CD14-positive monocyte (primary cell): ENCODE data around the gene ZNF831. TPM values are rescaled to one million over a fixed set of nuclear protein-coding genes. Genes with fewer than 3 reads are reported as not detected.

Experiments
- DNase-seq, 3 donors: peaks; one replicate each; pipeline ENCODE4 v3.0.0-alpha.2; 2011 to 2022
- H2AFZ ChIP-seq: 2 replicates; pipeline ENCODE4 v1.6.0; 2012; ENCODE audit warnings: mild to moderate bottlenecking, low read depth, low read length, inconsistent platforms; ENCODE audit not compliant: insufficient read depth, poor library complexity, severe bottlenecking
- H3K27ac ChIP-seq, 2 donors: 1 replicate in 1 of 2; 2 replicates in 1 of 2; pipeline ENCODE4 v1.5.1; 2012 to 2013; ENCODE audit warnings: low read length in 2 of 2, control low read depth in 1 of 2, inconsistent platforms in 1 of 2, low read depth in 1 of 2, mild to moderate bottlenecking in 1 of 2
- H3K27me3 ChIP-seq, 2 donors: one replicate each; pipeline versions ENCODE4 v1.6.0 to v1.6.1; 2011 to 2013; ENCODE audit warnings: low read length in 2 of 2; ENCODE audit not compliant: control insufficient read depth in 2 of 2, insufficient read depth in 2 of 2
- H3K36me3 ChIP-seq, 2 donors: replicated peaks in 1 of 2; 1 replicate in 1 of 2; 2 replicates in 1 of 2; pipeline versions ENCODE4 v1.5.1 to v1.6.1; 2012 to 2013; ENCODE audit warnings: low read length in 2 of 2, control low read depth in 1 of 2, inconsistent platforms in 1 of 2, mild to moderate bottlenecking in 1 of 2; ENCODE audit not compliant: insufficient read depth in 2 of 2, control insufficient read depth in 1 of 2
- H3K4me1 ChIP-seq, 2 donors: 1 replicate in 1 of 2; 2 replicates in 1 of 2; pipeline versions ENCODE4 v1.5.1 to v1.6.1; 2012 to 2013; ENCODE audit warnings: low read length in 2 of 2, control low read depth in 1 of 2, inconsistent platforms in 1 of 2, mild to moderate bottlenecking in 1 of 2, moderate library complexity in 1 of 2; ENCODE audit not compliant: insufficient read depth in 2 of 2, control insufficient read depth in 1 of 2
- H3K4me2 ChIP-seq: replicated peaks from 2 replicates; pipeline ENCODE3; 2012; ENCODE audit warnings: low read length, moderate library complexity, mild to moderate bottlenecking; ENCODE audit not compliant: poor library complexity, severe bottlenecking; ENCODE audit errors: extremely low read depth
- H3K4me3 ChIP-seq, 3 experiments: fragments of 200-600 bp in 1 of 3; sonication (generic) in 1 of 3; replicated peaks in 1 of 3; 1 replicate in 2 of 3; 2 replicates in 1 of 3; pipeline ENCODE4 v1.5.1; 2011 to 2013; ENCODE audit warnings: low read length in 3 of 3, mild to moderate bottlenecking in 3 of 3, control low read depth in 2 of 3, low read depth in 2 of 3, inconsistent platforms in 1 of 3, moderate library complexity in 1 of 3
- H3K79me2 ChIP-seq: 2 replicates; pipeline ENCODE4 v1.6.0; 2012; ENCODE audit warnings: mild to moderate bottlenecking, control low read depth, inconsistent platforms, low read length, moderate library complexity; ENCODE audit not compliant: insufficient read depth
- H3K9ac ChIP-seq: 2 replicates; pipeline ENCODE4 v1.6.0; 2017; ENCODE audit warnings: low read length, mild to moderate bottlenecking; ENCODE audit not compliant: insufficient read depth, poor library complexity, severe bottlenecking
- H3K9me3 ChIP-seq, 2 donors: replicated peaks in 1 of 2; 1 replicate in 1 of 2; 2 replicates in 1 of 2; pipeline versions ENCODE4 v1.5.1 to v1.6.1; 2012 to 2013; ENCODE audit warnings: low read length in 2 of 2, control low read depth in 1 of 2; ENCODE audit not compliant: control insufficient read depth in 1 of 2, insufficient read depth in 1 of 2
- H4K20me1 ChIP-seq: 2 replicates; pipeline ENCODE4 v1.6.0; 2012; ENCODE audit warnings: mild to moderate bottlenecking, low read length, control low read depth, moderate library complexity; ENCODE audit not compliant: insufficient read depth
- H3K27ac Mint-ChIP-seq, 7 donors: one replicate each; pipeline ENCODE4 v1.8.0; 2020; ENCODE audit warnings: mild to moderate bottlenecking in 7 of 7, mixed read lengths in 7 of 7, moderate library complexity in 6 of 7, inconsistent platforms in 2 of 7
- H3K27me3 Mint-ChIP-seq, 3 donors: one replicate each; pipeline ENCODE4 v1.8.0; 2021 to 2022; ENCODE audit warnings: low read depth in 3 of 3, mild to moderate bottlenecking in 3 of 3, mixed read lengths in 3 of 3, moderate library complexity in 3 of 3, inconsistent platforms in 1 of 3
- H3K36me3 Mint-ChIP-seq, 2 donors: one replicate each; pipeline ENCODE4 v1.8.0; 2020; ENCODE audit warnings: mixed read lengths in 2 of 2, inconsistent platforms in 1 of 2, mild to moderate bottlenecking in 1 of 2
- H3K4me1 Mint-ChIP-seq: one replicate; pipeline ENCODE4 v1.8.0; 2020; ENCODE audit warnings: mild to moderate bottlenecking, mixed read lengths
- H3K4me3 Mint-ChIP-seq, 2 donors: one replicate each; pipeline ENCODE4 v1.8.0; 2020; ENCODE audit warnings: mild to moderate bottlenecking in 2 of 2, mixed read lengths in 2 of 2, moderate library complexity in 1 of 2
- H3K9me3 Mint-ChIP-seq, 7 donors: one replicate each; pipeline ENCODE4 v1.8.0; 2020 to 2022; ENCODE audit warnings: mixed read lengths in 7 of 7, mild to moderate bottlenecking in 6 of 7, moderate library complexity in 6 of 7, inconsistent platforms in 2 of 7
- whole genome bisulfite sequencing: methylation state at CpG from one replicate; pipeline ENCODE4 v1.1.5; 2013; ENCODE audit warnings: missing lambda C conversion rate; ENCODE audit not compliant: insufficient coverage; 5-methylcytosine and 5-hydroxymethylcytosine counted together
- intact Hi-C, 2 donors: fragments of 100-400 bp; cut with micrococcal nuclease; formaldehyde crosslinking; loops; one replicate each; pipeline versions ENCODE4 v1.15.0 to v1.15.1; 2023
- polyA plus RNA-seq, 3 donors: library from polyadenylated mRNA; depleted of rRNA in 1 of 3; unstranded in 2 of 3; stranded (reverse) in 1 of 3; fragments of 300-500 nt in 2 of 3; fragments of >200 nt in 1 of 3; fragmentation: Illumina TruSeq in 2 of 3; gene quantifications; 1 replicate in 2 of 3; 2 replicates in 1 of 3; pipeline ENCODE4 v1.2.3, GENCODE V29; 2012 to 2021
- TF ChIP-seq, protein P1 (sequence below): fragments of 200-600 bp; IDR thresholded peaks from one replicate; pipeline ENCODE4 v1.8.0; 2022; ENCODE audit warnings: antibody characterized with exemption, mild to moderate bottlenecking

ZNF831 gene
- polyA plus RNA-seq, 3 donors = 0.03 to 0.09 TPM; not detected in 1

DNA sequence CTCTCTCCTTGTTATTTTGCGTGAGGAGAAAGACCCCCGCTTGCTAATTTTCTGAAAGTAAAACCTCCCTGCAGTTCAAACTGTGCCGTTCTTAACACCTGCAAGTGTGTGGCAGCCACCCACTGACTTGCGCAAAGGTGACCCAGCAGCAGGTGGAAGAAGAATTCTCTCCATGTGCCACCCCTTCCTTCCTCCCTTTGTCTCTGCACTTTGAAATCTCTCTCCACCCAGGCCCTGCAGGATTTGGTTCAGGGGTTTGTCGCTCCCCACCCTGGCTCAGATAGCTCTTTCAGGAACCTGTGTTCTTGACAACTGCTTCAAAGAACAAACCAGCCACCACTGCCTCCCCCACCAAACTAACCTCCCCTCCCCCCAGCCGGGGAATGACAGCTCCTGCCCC is 41.4 kb downstream of the ZNF831 start:
- no peaks in the 10 kb centered on the region for H3K36me3 Mint-ChIP-seq
- Histone ChIP-seq H3K4me3 (no peak overlapping the region), H4K20me1 (no peaks in the 10 kb centered on the region), H3K79me2 (no peaks in the 10 kb centered on the region), H3K9ac (no peak overlapping the region), H3K4me1 (no peaks in the 10 kb centered on the region), H3K4me2 (no peak overlapping the region), H3K36me3 (no peaks in the 10 kb centered on the region), H2AFZ (no peak overlapping the region), H3K9me3 (no peaks in the 10 kb centered on the region), H3K27ac (no peak overlapping the region), H3K27me3 (peaks cover 2 to 7% of the 10 kb centered on the region in 2 donors)
- intact Hi-C loops = loop anchor here in 1 of 2 donors (5.0 kb wide), 2 partner anchors 118 to 333 kb away; no protein-coding TSS in a partner anchor
- H3K4me1 Mint-ChIP-seq = peaks cover 1% of the 10 kb centered on the region
- peaks cover 0 to 2% (median under 1%) of the 10 kb centered on the region in 7 donors for H3K9me3 Mint-ChIP-seq
- TF ChIP-seq, protein P1, sequence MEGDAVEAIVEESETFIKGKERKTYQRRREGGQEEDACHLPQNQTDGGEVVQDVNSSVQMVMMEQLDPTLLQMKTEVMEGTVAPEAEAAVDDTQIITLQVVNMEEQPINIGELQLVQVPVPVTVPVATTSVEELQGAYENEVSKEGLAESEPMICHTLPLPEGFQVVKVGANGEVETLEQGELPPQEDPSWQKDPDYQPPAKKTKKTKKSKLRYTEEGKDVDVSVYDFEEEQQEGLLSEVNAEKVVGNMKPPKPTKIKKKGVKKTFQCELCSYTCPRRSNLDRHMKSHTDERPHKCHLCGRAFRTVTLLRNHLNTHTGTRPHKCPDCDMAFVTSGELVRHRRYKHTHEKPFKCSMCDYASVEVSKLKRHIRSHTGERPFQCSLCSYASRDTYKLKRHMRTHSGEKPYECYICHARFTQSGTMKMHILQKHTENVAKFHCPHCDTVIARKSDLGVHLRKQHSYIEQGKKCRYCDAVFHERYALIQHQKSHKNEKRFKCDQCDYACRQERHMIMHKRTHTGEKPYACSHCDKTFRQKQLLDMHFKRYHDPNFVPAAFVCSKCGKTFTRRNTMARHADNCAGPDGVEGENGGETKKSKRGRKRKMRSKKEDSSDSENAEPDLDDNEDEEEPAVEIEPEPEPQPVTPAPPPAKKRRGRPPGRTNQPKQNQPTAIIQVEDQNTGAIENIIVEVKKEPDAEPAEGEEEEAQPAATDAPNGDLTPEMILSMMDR = no peak
- 80% methylated on average over 4 of the region's 6 CpGs for WGBS
- no peak overlapping the region for H3K27ac Mint-ChIP-seq
- no peak for DNase-seq
- peaks cover 3 to 8% (median 4%) of the 10 kb centered on the region in 3 donors for H3K27me3 Mint-ChIP-seq
- no peak overlapping the region for H3K4me3 Mint-ChIP-seq

DNA sequence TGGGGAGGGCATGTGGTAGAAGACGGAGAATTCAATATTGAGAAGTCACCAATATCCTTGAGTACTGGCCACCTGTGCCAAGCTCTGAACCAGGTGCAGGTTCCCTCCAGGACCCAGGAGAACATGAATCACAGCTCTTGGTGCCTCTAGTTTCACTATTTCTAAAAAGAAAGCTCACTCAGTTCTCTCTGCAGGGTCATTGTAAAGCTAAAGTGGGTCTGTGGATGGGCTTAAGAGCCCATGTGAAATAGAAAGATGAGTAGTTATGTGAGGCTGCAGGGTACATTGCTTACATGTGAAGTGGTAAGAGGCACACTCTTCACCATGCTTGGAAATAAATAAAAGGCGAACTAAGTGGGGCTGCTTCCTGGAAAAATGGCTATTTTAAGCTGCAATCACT is 43.6 kb downstream of the ZNF831 start:
- TF ChIP-seq, protein P1 = no peak
- Histone ChIP-seq H3K27me3 (peaks cover 0 to 2% of the 10 kb centered on the region in 2 donors), H3K9ac (no peak overlapping the region), H3K79me2 (no peaks in the 10 kb centered on the region), H2AFZ (no peak overlapping the region), H3K27ac (no peak overlapping the region), H3K36me3 (no peaks in the 10 kb centered on the region), H3K4me3 (no peak overlapping the region), H4K20me1 (no peaks in the 10 kb centered on the region), H3K9me3 (no peaks in the 10 kb centered on the region), H3K4me2 (no peak overlapping the region), H3K4me1 (no peaks in the 10 kb centered on the region)
- intact Hi-C loops = loop anchor here in 1 of 2 donors (5.0 kb wide), 2 partner anchors 120 to 335 kb away; no protein-coding TSS in a partner anchor
- DNase-seq = no peak
- no peak overlapping the region for H3K4me3 Mint-ChIP-seq
- peaks cover 1% of the 10 kb centered on the region for H3K4me1 Mint-ChIP-seq
- H3K36me3 Mint-ChIP-seq = no peaks in the 10 kb centered on the region
- H3K27ac Mint-ChIP-seq = no peak overlapping the region
- 100% methylated on average over 1 of the region's 2 CpGs for WGBS
- peaks cover 0 to 2% (median 0%) of the 10 kb centered on the region in 7 donors for H3K9me3 Mint-ChIP-seq
- H3K27me3 Mint-ChIP-seq = peaks cover 0 to 8% (median 3%) of the 10 kb centered on the region in 3 donors
